GM12875 (cell line): Measurements from ENCODE around the gene WAPL.
A peak's percentile ranks its signal among the peaks of the same experiment; 100 is the strongest.

ENCODE experiments used
- H3K4me3 ChIP-seq: one replicate; pipeline ENCODE4 v1.5.1; 2011; ENCODE audit warnings: low read depth, low read length, control low read depth
- CTCF ChIP-seq: IDR thresholded peaks from 2 replicates; pipeline ENCODE4 v1.5.1; 2011; ENCODE audit warnings: low read depth, mild to moderate bottlenecking, control low read depth, inconsistent platforms, low read length, moderate library complexity, borderline replicate concordance; ENCODE audit not compliant: insufficient read depth

WAPL gene

GRCh38 chr10:86392723-86393094 is 128.9 kb downstream of the WAPL start:
- H3K4me3 ChIP-seq, result peak overlapping the region; percentile 50
- no peak for TF ChIP-seq CTCF

GRCh38 chr10:86391986-86392722 is 129.4 kb downstream of the WAPL start:
- no peak for TF ChIP-seq CTCF

GRCh38 chr10:86391236-86391840 is 130.3 kb downstream of the WAPL start:
- no peak for TF ChIP-seq CTCF
- H3K4me3 ChIP-seq, result peak overlapping the region; percentile 50

More at GRCh38 chr10:86391986-86392722, 129.4 kb downstream of the WAPL start:
- peak overlapping the region; percentile 50 for H3K4me3 ChIP-seq

DNA sequence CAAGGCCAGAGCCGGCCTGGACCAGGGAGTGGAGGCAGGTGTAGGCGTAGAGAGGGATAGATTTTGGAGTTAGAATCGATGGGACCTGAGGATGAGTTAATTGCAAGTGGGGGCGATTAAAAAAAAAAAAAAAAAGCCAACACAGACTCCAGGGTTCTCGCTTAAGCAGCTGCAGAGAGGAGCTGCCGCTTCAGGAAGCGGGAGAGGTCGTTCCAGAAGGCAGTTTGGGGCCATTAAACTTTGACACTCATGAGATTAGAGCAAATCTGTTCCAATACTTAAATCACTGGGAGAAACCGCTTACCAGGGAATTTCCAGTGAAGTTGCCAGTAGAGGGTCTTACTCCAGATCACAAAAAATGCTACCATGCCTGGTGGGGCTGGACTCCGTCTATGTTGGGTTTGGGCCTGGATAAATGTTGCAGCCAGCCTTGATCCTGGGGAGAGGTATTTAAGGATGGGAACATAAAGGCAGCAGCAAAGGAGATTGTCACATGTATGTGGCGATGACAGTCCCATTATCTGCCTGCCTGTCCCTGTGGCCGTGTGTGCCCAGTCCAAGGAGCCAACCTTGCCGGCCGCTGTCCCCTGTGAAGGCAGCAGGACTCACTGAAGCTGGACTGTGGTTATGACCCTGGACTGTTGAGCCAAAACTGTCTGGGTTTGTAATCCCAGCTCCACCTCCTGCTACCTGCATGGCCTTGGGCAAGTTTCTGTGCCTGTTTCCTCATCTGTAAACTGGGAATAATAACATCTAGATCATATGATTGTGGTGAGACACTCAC is 131.1 kb downstream of the WAPL start:
- no peak for TF ChIP-seq CTCF
- no peak overlapping the region for H3K4me3 ChIP-seq

GRCh38 chr10:86389441-86390193 is 132.0 kb downstream of the WAPL start:
- peak overlapping the region; percentile 43 for H3K4me3 ChIP-seq
- TF ChIP-seq CTCF, result 0 out of 2 replicates have a peak, but pooled peaks have one; percentile 18

- peak overlapping the region; percentile 43 for H3K4me3 ChIP-seq
These were observed 132.5 kb downstream of the WAPL start for GRCh38 chr10:86389109-86389440.

- H3K4me3 ChIP-seq, result no peak overlapping the region
- TF ChIP-seq CTCF, result no peak
These were observed 133.4 kb downstream of the WAPL start for GRCh38 chr10:86388119-86388704.
